Fibroblast of lung (primary cell): Measurements from ENCODE around the gene PTGFRN. TPM values are rescaled to one million over a fixed set of nuclear protein-coding genes. Genes with fewer than 3 reads are reported as not detected.

Experiments
- DNase-seq, 2 donors: peaks; one replicate each; pipeline versions ENCODE4 v3.0.0 to v3.0.0-alpha.2; 2010; ENCODE audit warnings: low read depth in 2 of 2
- H2AFZ ChIP-seq: 2 replicates; pipeline ENCODE4 v1.5.1; 2012; ENCODE audit warnings: low read length, control low read depth, inconsistent platforms
- H3K27ac ChIP-seq: 2 replicates; pipeline ENCODE4 v1.5.1; 2011; ENCODE audit warnings: low read length, control low read depth; ENCODE audit not compliant: insufficient read depth
- H3K27me3 ChIP-seq: 2 replicates; pipeline ENCODE4 v1.5.1; 2011; ENCODE audit warnings: mild to moderate bottlenecking, low read length; ENCODE audit not compliant: control insufficient read depth, insufficient read depth
- H3K36me3 ChIP-seq: 2 replicates; pipeline ENCODE4 v1.5.1; 2011; ENCODE audit warnings: low read length; ENCODE audit not compliant: control insufficient read depth, insufficient read depth
- H3K4me1 ChIP-seq: 2 replicates; pipeline ENCODE4 v1.5.1; 2011; ENCODE audit warnings: low read length; ENCODE audit not compliant: control insufficient read depth, insufficient read depth; ENCODE audit errors: extremely low read depth
- H3K4me2 ChIP-seq: 2 replicates; pipeline ENCODE4 v1.5.1; 2011; ENCODE audit warnings: low read length, control low read depth; ENCODE audit not compliant: insufficient read depth; ENCODE audit errors: extremely low read depth
- H3K4me3 ChIP-seq, 4 experiments: fragments of 200-600 bp in 1 of 4; sonication (generic) in 1 of 4; replicated peaks in 1 of 4; 2 replicates each; pipeline ENCODE4 v1.5.1; 2011 to 2016; ENCODE audit warnings: low read length in 4 of 4, low read depth in 3 of 4, mild to moderate bottlenecking in 3 of 4, control low read depth in 2 of 4, inconsistent platforms in 1 of 4, mixed read lengths in 1 of 4; ENCODE audit not compliant: insufficient read depth in 1 of 4; ENCODE audit errors: control extremely low read depth in 1 of 4
- H3K79me2 ChIP-seq: 2 replicates; pipeline ENCODE4 v1.5.1; 2012; ENCODE audit warnings: mild to moderate bottlenecking, low read length, inconsistent platforms; ENCODE audit not compliant: control insufficient read depth, insufficient read depth
- H3K9ac ChIP-seq: 2 replicates; pipeline ENCODE4 v1.5.1; 2011; ENCODE audit warnings: mild to moderate bottlenecking, low read length, control low read depth; ENCODE audit not compliant: insufficient read depth
- H3K9me3 ChIP-seq: 2 replicates; pipeline ENCODE4 v1.5.1; 2012; ENCODE audit warnings: low read depth, low read length; ENCODE audit not compliant: control insufficient read depth, insufficient read depth
- H4K20me1 ChIP-seq: 2 replicates; pipeline ENCODE4 v1.5.1; 2011; ENCODE audit warnings: low read length; ENCODE audit not compliant: control insufficient read depth, insufficient read depth; ENCODE audit errors: extremely low read depth
- EZH2 ChIP-seq: IDR thresholded peaks from 2 replicates; pipeline ENCODE4 v1.5.1; 2012; ENCODE audit warnings: low read length, control low read depth, mild to moderate bottlenecking; ENCODE audit errors: missing control alignments
- polyA plus RNA-seq, 2 donors: library from polyadenylated mRNA; depleted of rRNA in 1 of 2; stranded (reverse) in 1 of 2; unstranded in 1 of 2; fragments of >200 nt; gene quantifications; 2 replicates each; pipeline ENCODE4 v1.2.1, GENCODE V29; 2011 to 2012; ENCODE audit warnings: missing spikeins in 1 of 2
- total RNA-seq: library from RNA; depleted of rRNA; stranded (reverse); fragments of >200 nt; gene quantifications from 2 replicates; pipeline ENCODE4 v1.2.1, GENCODE V29; 2014
- TF ChIP-seq, protein P1 (sequence below), 2 donors: IDR thresholded peaks in 1 of 2; conservative IDR thresholded peaks in 1 of 2; 1 replicate in 1 of 2; 2 replicates in 1 of 2; pipeline ENCODE4 v1.5.1; 2011 to 2012; ENCODE audit warnings: low read length in 2 of 2, control low read depth in 1 of 2, inconsistent platforms in 1 of 2, low read depth in 1 of 2, mild to moderate bottlenecking in 1 of 2

Gene PTGFRN
- total and polyA plus RNA-seq, 2 donors (not counting 1 experiment from before 2014, with no cell fraction given), result 0.72 to 1.2 TPM

DNA sequence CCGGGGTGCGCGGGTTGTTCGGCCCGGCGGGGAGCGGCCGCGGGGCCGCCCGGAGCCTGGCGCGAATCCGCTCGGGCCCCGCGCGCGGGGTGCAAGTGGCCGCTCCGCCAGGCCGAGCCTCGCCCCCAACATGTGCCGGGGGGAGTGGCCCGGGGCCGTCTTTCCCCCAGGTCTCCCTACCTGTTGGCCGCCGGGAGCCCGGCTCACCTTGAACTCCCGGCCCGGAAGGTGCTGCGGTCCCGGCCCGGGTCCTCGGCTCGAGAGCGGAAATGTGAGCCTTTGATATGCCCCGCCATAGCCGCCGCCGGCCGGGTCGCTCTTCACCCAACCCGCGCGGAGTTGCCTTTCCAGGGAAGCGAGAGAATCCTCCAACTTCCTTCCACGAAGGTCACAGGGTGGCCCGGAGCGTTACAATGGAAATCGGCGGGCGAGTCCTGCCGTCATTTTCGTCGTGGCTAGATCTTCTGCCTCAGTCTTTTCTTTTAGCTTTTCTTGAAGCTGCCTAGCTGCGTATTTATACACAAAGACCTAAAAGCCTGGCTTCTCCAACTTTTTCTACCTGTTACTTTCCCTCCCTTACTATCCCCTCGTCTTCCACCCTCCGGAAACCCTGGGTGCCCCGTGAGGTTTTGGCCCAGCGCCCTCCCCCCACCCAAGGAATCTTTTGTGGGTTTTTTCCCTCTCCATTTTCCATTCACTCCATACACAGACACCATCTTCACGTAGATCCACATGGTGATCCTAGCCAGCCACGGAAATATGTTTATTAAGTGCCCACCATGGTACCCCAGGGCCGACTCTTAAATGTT, 867 bp downstream of the PTGFRN start:
- H3K79me2 ChIP-seq, result no peaks in the 10 kb centered on the region
- H3K4me2 ChIP-seq, result peak overlapping the region; percentile 80
- no peak for TF ChIP-seq EZH2
- TF ChIP-seq, protein P1, sequence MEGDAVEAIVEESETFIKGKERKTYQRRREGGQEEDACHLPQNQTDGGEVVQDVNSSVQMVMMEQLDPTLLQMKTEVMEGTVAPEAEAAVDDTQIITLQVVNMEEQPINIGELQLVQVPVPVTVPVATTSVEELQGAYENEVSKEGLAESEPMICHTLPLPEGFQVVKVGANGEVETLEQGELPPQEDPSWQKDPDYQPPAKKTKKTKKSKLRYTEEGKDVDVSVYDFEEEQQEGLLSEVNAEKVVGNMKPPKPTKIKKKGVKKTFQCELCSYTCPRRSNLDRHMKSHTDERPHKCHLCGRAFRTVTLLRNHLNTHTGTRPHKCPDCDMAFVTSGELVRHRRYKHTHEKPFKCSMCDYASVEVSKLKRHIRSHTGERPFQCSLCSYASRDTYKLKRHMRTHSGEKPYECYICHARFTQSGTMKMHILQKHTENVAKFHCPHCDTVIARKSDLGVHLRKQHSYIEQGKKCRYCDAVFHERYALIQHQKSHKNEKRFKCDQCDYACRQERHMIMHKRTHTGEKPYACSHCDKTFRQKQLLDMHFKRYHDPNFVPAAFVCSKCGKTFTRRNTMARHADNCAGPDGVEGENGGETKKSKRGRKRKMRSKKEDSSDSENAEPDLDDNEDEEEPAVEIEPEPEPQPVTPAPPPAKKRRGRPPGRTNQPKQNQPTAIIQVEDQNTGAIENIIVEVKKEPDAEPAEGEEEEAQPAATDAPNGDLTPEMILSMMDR (conservative IDR thresholded peaks at IDR 0.05 in 1 of 2, IDR thresholded peaks at IDR 0.05 in 1 of 2; ENCODE audit: low read depth in 1 of 2, low read length in 2 of 2), result no peak
- H2AFZ ChIP-seq, result no peak overlapping the region
- H3K27ac ChIP-seq, result no peak overlapping the region
- H3K4me1 ChIP-seq, result no peaks in the 10 kb centered on the region
- peak in 1 of 2 donors; percentile 46 for DNase-seq
- no peaks in the 10 kb centered on the region for H4K20me1 ChIP-seq
- H3K36me3 ChIP-seq, result no peaks in the 10 kb centered on the region
- H3K9me3 ChIP-seq, result no peaks in the 10 kb centered on the region
- H3K4me3 ChIP-seq, result peak overlapping the region; percentile 29 to 48 (median 42)
- H3K9ac ChIP-seq, result no peak overlapping the region
- peaks cover 19% of the 10 kb centered on the region for H3K27me3 ChIP-seq

DNA sequence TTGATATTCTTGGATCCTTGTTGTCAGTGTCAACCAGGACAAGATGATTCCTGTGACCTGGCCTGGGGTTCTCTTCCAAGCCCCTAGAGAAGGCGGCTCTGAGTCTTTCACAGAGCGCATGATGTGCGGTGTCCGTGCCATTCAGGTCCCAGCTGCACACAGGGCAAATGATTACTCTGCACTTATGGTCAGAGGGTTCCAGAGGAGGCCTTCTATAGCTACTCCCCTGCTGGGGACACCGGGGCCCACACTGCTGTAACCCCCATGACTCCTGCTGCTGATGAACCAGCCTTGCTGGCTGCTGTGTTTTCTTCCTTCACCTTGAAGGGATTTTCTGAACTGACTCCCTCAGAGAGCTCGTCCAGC, 1.5 kb downstream of the PTGFRN start:
- H2AFZ ChIP-seq, result no peak overlapping the region
- no peaks in the 10 kb centered on the region for H3K79me2 ChIP-seq
- no peaks in the 10 kb centered on the region for H3K4me1 ChIP-seq
- H3K27ac ChIP-seq, result no peak overlapping the region
- no peaks in the 10 kb centered on the region for H4K20me1 ChIP-seq
- H3K4me3 ChIP-seq, result no peak overlapping the region
- H3K4me2 ChIP-seq, result no peak overlapping the region
- no peak for TF ChIP-seq EZH2
- TF ChIP-seq, protein P1 (conservative IDR thresholded peaks at IDR 0.05 in 1 of 2, IDR thresholded peaks at IDR 0.05 in 1 of 2; ENCODE audit: low read depth in 1 of 2, low read length in 2 of 2), result no peak
- H3K9ac ChIP-seq, result no peak overlapping the region
- no peak for DNase-seq
- no peaks in the 10 kb centered on the region for H3K36me3 ChIP-seq
- peaks cover 19% of the 10 kb centered on the region for H3K27me3 ChIP-seq
- H3K9me3 ChIP-seq, result no peaks in the 10 kb centered on the region

DNA sequence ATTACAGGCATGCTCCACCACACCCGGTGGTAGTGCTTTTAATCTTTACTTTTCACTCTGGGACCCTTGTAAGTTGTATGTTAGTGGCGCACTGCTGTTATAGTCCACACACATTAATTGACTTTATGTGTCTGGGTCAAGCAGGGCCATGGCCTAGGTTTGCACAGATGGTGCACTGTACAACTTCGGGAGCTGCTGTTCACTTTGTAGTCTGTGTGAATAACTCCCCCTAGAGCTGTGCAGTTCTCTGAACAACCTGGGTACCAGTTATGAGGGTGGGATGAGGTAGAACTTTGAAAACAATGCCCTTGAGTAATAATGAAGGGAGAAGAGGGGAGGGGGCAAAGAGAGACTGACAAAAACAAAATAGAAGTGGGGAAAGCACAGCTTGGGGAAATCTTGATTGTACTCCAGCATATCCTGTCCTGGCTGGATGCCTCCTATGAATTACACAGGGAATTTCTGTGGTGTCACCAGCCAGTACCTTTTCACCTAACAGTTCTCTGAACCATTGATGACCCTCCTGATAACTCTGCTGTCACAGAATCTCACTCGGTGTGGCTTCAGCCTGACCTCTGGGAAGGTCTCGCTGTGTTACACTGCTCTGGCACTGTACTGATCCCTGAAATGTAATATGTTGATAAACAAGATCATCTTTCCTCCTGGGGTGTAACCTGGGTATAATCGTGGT, 2.2 kb downstream of the PTGFRN start:
- H3K4me3 ChIP-seq, result no peak overlapping the region
- H3K9me3 ChIP-seq, result no peaks in the 10 kb centered on the region
- H3K9ac ChIP-seq, result no peak overlapping the region
- no peak for TF ChIP-seq EZH2
- TF ChIP-seq, protein P1 (conservative IDR thresholded peaks at IDR 0.05 in 1 of 2, IDR thresholded peaks at IDR 0.05 in 1 of 2; ENCODE audit: low read depth in 1 of 2, low read length in 2 of 2), result no peak
- no peaks in the 10 kb centered on the region for H4K20me1 ChIP-seq
- peaks cover 19% of the 10 kb centered on the region for H3K27me3 ChIP-seq
- H3K4me1 ChIP-seq, result no peaks in the 10 kb centered on the region
- H3K36me3 ChIP-seq, result no peaks in the 10 kb centered on the region
- no peaks in the 10 kb centered on the region for H3K79me2 ChIP-seq
- H3K27ac ChIP-seq, result no peak overlapping the region
- no peak for DNase-seq
- no peak overlapping the region for H2AFZ ChIP-seq
- no peak overlapping the region for H3K4me2 ChIP-seq
